Large intestine (tissue), 3 donors: ENCODE data around the gene MORN5. TPM values are rescaled to one million over a fixed set of nuclear protein-coding genes. Genes with fewer than 3 reads are reported as not detected.

Experiments
- DNase-seq, 2 donors: peaks; one replicate each; pipeline versions ENCODE4 v3.0.0 to v3.0.0-alpha.2; 2013
- H3K27ac ChIP-seq: one replicate; pipeline ENCODE4 v1.5.1; 2013; ENCODE audit warnings: low read length
- H3K27me3 ChIP-seq: 2 replicates; pipeline ENCODE4 v1.6.1; 2013; ENCODE audit warnings: low read length; ENCODE audit not compliant: control insufficient read depth, insufficient read depth
- H3K36me3 ChIP-seq: 2 replicates; pipeline ENCODE4 v1.6.1; 2013; ENCODE audit warnings: low read length; ENCODE audit not compliant: control insufficient read depth, insufficient read depth
- H3K4me1 ChIP-seq: one replicate; pipeline ENCODE4 v1.6.1; 2013; ENCODE audit warnings: low read length; ENCODE audit not compliant: control insufficient read depth, insufficient read depth
- H3K4me3 ChIP-seq: one replicate; pipeline ENCODE4 v1.5.1; 2013; ENCODE audit warnings: low read length
- H3K9me3 ChIP-seq: one replicate; pipeline ENCODE4 v1.6.1; 2013; ENCODE audit warnings: mild to moderate bottlenecking, low read depth, low read length, moderate library complexity; ENCODE audit not compliant: control insufficient read depth
- WGBS: methylation state at CpG from one replicate; pipeline ENCODE4 v1.1.5; 2013; ENCODE audit warnings: low lambda C conversion rate; ENCODE audit not compliant: insufficient coverage; 5-methylcytosine and 5-hydroxymethylcytosine counted together
- polyA plus RNA-seq: library from polyadenylated mRNA; unstranded; fragments of 120-200 nt; gene quantifications from one replicate; pipeline ENCODE4 v1.2.1, GENCODE V29; 2013

Gene MORN5
- polyA plus RNA-seq, 1 donor = 2.2 TPM

- DNase-seq = no peak
- Histone ChIP-seq H3K4me1 (no peaks in the 10 kb centered on the region), H3K27ac (no peak overlapping the region), H3K9me3 (no peaks in the 10 kb centered on the region), H3K36me3 (no peaks in the 10 kb centered on the region), H3K4me3 (no peak overlapping the region), H3K27me3 (peaks cover 19% of the 10 kb centered on the region)
- no CpG with 5 or more reads among the region's 5 CpGs for WGBS
These were observed 41.2 kb upstream of the MORN5 start for GRCh38 chr9:122118343-122119165.

GRCh38 chr9:122119166-122119521 is 40.6 kb upstream of the MORN5 start:
- Histone ChIP-seq H3K36me3 (no peaks in the 10 kb centered on the region), H3K4me1 (no peaks in the 10 kb centered on the region), H3K27ac (no peak overlapping the region), H3K4me3 (no peak overlapping the region), H3K9me3 (no peaks in the 10 kb centered on the region), H3K27me3 (peaks cover 18% of the 10 kb centered on the region)
- DNase-seq = no peak
- WGBS = no CpG with 5 or more reads among the region's 13 CpGs

- H3K4me3 ChIP-seq = no peak overlapping the region
- DNase-seq = no peak
- H3K27me3 ChIP-seq = peaks cover 24% of the 10 kb centered on the region
- no CpG with 5 or more reads among the region's 5 CpGs for WGBS
- no peak overlapping the region for H3K27ac ChIP-seq
- H3K9me3 ChIP-seq = no peaks in the 10 kb centered on the region
- H3K36me3 ChIP-seq = no peaks in the 10 kb centered on the region
- H3K4me1 ChIP-seq = no peaks in the 10 kb centered on the region
These were observed 40.0 kb upstream of the MORN5 start for GRCh38 chr9:122119721-122120120.

GRCh38 chr9:122120316-122121071 is 39.2 kb upstream of the MORN5 start:
- Histone ChIP-seq H3K36me3 (no peaks in the 10 kb centered on the region), H3K4me1 (no peaks in the 10 kb centered on the region), H3K27me3 (peaks cover 26% of the 10 kb centered on the region), H3K9me3 (no peaks in the 10 kb centered on the region), H3K4me3 (no peak overlapping the region), H3K27ac (no peak overlapping the region)
- WGBS = no CpG with 5 or more reads among the region's 10 CpGs
- DNase-seq = no peak

GRCh38 chr9:122121391-122121790 is 38.3 kb upstream of the MORN5 start:
- peaks cover 28% of the 10 kb centered on the region for H3K27me3 ChIP-seq
- H3K36me3 ChIP-seq = no peaks in the 10 kb centered on the region
- H3K9me3 ChIP-seq = peaks cover under 1% of the 10 kb centered on the region
- no peak overlapping the region for H3K27ac ChIP-seq
- no CpG with 5 or more reads among the region's 10 CpGs for WGBS
- H3K4me1 ChIP-seq = peaks cover 3% of the 10 kb centered on the region
- no peak overlapping the region for H3K4me3 ChIP-seq
- DNase-seq = no peak

GRCh38 chr9:122121931-122122330 is 37.8 kb upstream of the MORN5 start:
- no CpG with 5 or more reads among the region's 6 CpGs for WGBS
- Histone ChIP-seq H3K4me1 (peaks cover 3% of the 10 kb centered on the region), H3K36me3 (no peaks in the 10 kb centered on the region), H3K9me3 (peaks cover 6% of the 10 kb centered on the region), H3K27ac (no peak overlapping the region), H3K27me3 (peaks cover 31% of the 10 kb centered on the region), H3K4me3 (no peak overlapping the region)
- DNase-seq = no peak

GRCh38 chr9:122122468-122122867 is 37.2 kb upstream of the MORN5 start:
- no peak for DNase-seq
- Histone ChIP-seq H3K27me3 (peaks cover 36% of the 10 kb centered on the region), H3K4me3 (no peak overlapping the region), H3K4me1 (peaks cover 3% of the 10 kb centered on the region), H3K27ac (no peak overlapping the region), H3K36me3 (no peaks in the 10 kb centered on the region), H3K9me3 (peaks cover 6% of the 10 kb centered on the region)
- WGBS = no CpG with 5 or more reads among the region's 6 CpGs

GRCh38 chr9:122122903-122123632 is 36.6 kb upstream of the MORN5 start:
- 79% methylated on average over 2 of the region's 13 CpGs for WGBS

GRCh38 chr9:122124048-122124447 is 35.7 kb upstream of the MORN5 start:
- DNase-seq = no peak
- no peak overlapping the region for H3K4me3 ChIP-seq
- no peak overlapping the region for H3K27ac ChIP-seq
- H3K27me3 ChIP-seq = peaks cover 50% of the 10 kb centered on the region
- H3K4me1 ChIP-seq = peaks cover 3% of the 10 kb centered on the region
- H3K36me3 ChIP-seq = no peaks in the 10 kb centered on the region
- WGBS = no CpG with 5 or more reads among the region's 1 CpG
- peaks cover 6% of the 10 kb centered on the region for H3K9me3 ChIP-seq

More at GRCh38 chr9:122122903-122123632, 36.6 kb upstream of the MORN5 start:
- no peak overlapping the region for H3K4me3 ChIP-seq
- H3K4me1 ChIP-seq = peaks cover 3% of the 10 kb centered on the region
- H3K27me3 ChIP-seq = peaks cover 40% of the 10 kb centered on the region
- no peaks in the 10 kb centered on the region for H3K36me3 ChIP-seq
- H3K9me3 ChIP-seq = peaks cover 6% of the 10 kb centered on the region
- DNase-seq = peak; percentile 32 to 34
- H3K27ac ChIP-seq = no peak overlapping the region

- H3K4me3 ChIP-seq = no peak overlapping the region
- no peak overlapping the region for H3K27ac ChIP-seq
- peaks cover 6% of the 10 kb centered on the region for H3K9me3 ChIP-seq
- WGBS = 100% methylated on average over 1 of the region's 7 CpGs
- peaks cover 54% of the 10 kb centered on the region for H3K27me3 ChIP-seq
- H3K4me1 ChIP-seq = peaks cover 3% of the 10 kb centered on the region
- DNase-seq = no peak
- no peaks in the 10 kb centered on the region for H3K36me3 ChIP-seq
These were observed 35.2 kb upstream of the MORN5 start for GRCh38 chr9:122124528-122124927.
